HG03280 (cell line): Measurements from ENCODE around the gene IFT52.

Experiments used
- ATAC-seq: cut with Tn5 transposase; IDR thresholded peaks from one replicate; pipeline ENCODE4 v1.9.1; 2021; ENCODE audit warnings: mild to moderate bottlenecking, moderate library complexity; ENCODE audit not compliant: unreplicated experiment

IFT52 gene, protein sequence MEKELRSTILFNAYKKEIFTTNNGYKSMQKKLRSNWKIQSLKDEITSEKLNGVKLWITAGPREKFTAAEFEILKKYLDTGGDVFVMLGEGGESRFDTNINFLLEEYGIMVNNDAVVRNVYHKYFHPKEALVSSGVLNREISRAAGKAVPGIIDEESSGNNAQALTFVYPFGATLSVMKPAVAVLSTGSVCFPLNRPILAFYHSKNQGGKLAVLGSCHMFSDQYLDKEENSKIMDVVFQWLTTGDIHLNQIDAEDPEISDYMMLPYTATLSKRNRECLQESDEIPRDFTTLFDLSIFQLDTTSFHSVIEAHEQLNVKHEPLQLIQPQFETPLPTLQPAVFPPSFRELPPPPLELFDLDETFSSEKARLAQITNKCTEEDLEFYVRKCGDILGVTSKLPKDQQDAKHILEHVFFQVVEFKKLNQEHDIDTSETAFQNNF

DNA sequence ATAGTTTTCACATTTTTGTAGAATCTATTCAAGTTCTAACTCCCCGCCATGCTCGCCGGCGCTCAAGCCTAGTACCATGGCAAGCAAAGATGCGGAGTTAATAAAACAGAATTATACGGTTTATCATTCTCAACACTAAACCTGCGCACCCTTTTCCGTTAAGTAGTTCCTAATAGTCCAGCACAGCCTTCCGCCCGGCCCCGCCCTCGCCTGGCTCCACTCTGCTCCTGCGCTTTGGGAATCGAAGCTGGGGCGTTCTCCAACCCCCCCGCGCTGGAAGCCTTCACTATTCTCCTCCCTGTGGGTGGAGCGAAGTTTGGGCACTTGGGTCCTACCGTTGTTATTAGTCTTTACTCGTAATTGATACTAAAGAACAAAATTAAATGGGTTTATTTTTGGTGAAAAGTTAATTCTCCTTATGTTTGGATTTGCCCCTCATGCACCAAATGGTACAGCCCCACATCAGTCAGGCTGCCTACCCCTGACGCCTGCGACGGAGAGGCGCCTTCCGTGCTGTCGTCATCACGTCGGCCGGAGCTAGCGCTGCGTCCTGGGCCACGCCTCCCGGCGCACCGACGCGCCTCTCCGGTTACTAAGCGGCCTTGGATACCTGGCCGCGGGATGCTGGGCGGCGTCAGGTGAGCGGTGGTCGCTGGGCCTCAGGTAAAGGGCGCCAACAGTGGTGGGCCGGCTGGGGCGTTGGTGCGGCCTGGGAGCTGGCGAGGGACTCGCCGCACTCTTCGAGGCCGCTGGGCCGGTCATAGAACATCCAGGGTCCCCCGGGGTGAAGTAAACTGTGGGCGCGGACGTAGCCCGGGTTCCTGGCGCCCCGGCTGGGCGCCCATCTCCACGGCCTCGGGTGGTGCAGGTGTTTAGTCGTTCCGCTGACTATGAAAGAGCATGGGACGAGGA, at the start of gene IFT52:
Gene IFT52, plus strand, starts transcription at position 546 of the 912 bp plus-strand sequence. CDS start 3,762 bp downstream, outside the sequence.
- ATAC-seq: peak; percentile 98

DNA sequence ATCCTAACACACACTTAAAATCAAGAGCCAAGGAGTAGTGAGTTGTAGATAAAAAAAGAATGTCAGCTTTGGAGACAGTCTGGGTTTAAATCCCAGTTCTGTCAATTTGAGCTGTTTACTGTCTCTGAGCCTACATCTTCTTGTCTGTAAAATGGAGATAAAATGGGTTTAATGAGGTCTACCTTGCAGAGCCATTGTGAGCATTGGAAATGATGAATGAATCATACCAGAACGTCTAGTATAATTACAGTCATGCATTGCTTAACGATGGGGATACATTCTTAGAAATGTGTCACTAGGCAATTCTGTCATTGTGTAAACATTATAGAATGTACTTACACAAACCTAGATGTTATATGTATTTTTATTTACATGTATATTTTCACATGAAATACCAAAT, 49.5 kb upstream of the IFT52 start:
- no peak for ATAC-seq

DNA sequence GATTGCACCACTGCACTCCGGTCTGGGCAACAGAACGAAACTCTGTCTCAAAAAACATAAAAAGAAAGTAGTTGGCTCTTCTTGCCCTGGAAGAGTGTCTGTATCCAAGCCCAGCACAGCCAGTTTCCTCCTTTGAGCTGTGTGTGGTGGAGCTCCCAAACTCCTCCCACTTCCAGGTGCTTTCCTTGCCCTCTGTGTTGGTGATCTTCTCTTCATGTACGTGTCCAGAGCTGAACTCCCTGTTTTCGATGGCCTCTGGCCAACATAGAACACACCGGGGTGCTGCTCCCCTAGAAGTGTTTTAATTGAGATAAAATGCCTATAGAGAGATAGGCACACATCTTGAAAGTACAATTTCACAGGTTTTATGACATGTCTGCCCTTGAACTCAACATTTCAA, 48.6 kb upstream of the IFT52 start:
- ATAC-seq: no peak

DNA sequence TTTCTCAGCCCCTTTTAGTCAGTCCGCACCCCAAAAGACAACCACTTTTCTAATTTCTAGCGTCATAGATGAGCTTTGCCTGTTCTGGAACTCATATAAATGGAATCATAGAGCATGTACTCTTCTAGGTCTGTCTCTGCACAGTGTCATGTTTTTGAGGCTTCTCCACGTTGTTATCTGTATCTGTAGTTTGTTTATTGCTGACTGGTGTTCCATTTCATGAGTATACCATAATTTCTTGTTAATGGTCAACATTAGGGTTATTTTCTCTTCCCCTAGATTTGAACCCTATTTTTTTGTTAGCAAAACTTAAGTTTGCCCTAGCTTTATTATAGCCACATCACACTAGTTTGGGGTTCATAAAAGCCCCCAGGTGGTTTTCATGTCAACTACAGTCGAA, 48.1 kb upstream of the IFT52 start:
- ATAC-seq: no peak

DNA sequence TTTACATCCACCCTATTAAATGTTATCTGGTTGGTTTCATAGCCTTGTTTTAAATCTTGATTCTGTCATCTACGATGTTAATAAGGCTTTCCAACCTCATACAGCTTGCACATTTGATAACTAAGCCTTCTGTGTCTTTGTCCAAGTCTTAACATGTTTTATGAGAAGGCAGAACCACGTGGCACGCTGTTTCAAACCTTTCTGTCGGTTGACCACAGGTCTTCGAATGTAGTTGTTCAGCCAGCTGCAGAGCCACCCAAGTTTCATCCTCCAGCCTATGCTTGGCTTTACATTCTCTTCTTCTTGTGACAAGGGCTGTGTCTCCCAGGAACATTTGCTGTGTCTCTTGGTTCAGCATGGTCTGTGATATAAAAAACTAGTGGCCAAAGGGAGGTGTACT, 47.6 kb upstream of the IFT52 start:
- ATAC-seq: no peak

DNA sequence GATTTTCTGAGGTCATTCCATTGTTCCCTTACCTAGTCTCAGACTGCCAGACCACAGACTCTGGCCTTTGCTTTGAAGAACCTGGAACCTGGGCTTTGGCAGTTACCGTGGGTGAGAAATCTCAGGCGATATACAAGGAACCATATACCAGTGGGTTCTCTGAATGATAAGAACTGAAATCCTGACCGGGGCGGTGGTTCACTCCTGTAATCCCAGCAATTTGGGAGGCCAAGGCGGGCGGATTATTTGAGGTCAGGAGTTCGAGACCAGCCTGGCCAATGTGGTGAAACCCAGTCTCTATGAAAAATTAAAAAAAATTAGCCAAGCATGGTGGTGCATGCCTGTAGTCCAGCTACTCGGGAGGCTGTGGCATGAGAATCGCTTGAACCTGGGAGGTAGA, 46.2 kb upstream of the IFT52 start:
- no peak for ATAC-seq

DNA sequence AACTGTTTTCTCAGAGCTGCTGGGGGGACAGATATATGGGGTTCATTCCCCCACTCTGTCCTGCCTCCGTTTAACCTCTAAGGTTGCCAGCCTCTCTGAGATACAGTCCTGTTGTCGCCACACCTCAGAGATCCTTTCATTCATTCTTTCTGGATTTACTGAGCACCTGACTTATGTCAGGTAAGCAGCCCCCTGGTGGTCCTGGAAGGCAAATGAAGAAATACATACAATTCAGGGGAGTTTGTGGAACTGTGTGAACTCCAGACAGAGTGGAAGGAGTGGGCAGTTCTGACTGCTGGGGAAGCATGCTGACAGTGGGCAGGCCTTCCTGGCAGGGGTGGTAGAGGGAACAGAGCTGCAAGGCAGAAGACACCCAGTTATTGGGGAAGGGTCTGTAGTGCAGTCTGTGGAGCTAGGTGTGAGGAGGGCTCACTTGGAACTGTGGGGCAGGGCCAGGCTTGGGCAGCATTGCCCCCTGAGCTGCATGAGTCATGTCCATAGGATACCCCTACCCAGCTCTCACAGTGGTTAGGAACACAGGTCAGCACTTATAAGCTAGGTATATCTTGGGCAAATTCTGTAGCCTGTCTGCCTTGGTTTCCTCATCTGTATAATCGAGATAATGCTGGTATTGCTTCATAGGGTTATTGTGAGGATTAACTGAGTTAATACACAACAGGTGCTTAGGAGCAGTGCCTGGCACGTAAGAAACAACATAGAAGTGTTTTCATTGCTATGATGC, 44.7 kb upstream of the IFT52 start:
- ATAC-seq: no peak

DNA sequence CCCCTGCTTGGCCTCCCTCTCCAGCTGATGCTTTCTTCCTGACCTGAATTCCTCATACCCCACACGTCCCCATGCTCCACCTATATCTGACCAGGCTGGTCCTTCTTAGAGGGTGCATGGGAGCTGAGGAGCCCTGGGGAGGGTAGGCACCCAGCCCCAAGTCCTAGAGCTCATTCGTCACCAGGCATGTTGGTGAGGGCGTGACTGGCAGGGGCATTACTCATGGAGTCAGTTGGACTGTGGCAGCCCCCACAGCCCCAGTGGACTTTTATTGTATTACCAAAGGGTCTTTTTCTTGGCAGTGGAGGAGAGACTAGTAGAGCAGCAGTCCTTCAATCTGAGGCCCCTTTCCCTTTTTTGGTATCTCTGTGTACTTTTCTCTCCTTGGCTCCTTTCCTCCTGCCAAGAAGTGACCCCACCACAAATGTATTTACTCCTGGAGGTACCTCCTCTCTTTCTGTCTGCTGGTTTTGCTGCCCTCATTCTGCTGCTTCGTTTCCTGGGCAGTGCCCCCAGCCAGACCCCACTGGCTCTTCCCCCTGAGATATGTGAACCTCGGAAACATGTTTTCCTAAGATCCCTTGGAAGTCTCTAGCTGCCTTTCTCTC, 42.4 kb upstream of the IFT52 start:
- ATAC-seq: no peak

DNA sequence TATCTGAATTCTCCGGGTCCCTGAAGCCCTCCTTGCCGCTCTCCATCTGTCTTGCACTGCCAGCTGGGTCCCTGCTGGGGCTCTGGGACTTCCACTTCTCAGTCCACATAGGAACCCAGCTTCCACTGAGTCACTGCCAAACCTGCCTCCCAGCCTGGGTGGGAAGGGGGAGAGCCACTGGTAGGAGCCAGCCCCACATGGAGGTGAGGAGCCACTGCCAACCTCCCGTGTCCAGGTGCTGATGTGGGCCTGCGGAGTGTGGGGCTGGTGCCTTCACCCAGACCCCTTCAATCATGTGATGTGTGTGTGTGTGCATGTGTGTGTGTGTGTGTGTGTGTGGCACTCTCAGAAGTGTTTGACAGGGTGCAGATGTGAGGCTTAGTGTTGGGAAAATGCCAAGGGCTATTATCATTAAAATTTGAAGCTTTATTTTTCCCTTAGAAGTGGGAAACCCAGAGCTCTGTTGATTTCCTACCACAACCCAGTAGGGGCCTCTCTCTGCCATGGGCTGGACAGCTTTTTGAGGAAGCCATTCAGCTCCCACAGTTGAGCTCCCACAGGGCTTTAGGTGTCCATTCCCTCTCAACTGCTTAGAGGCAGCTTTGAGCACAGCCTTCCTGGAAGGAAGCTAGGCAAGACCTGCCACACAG, 41.2 kb upstream of the IFT52 start:
- ATAC-seq: no peak

DNA sequence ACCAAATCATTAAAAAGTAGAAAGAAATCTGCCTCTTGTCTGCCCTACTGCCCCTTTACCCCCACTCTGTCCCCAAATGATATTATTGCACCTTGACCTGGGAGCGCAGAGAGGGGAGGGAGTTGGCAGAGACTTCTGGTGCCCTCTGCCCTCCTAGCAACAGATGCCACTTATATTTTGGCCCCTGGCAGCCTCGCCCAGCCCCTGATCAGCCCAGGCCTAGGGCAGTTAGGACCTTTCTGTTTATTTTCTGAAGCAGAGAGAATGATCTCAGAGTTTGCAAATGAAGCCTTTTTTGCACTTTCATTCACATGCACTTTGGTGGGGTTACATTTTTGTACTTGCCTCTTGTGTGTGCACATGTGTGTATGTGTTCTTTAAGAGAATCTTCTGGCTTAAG, 40.3 kb upstream of the IFT52 start:
- no peak for ATAC-seq

DNA sequence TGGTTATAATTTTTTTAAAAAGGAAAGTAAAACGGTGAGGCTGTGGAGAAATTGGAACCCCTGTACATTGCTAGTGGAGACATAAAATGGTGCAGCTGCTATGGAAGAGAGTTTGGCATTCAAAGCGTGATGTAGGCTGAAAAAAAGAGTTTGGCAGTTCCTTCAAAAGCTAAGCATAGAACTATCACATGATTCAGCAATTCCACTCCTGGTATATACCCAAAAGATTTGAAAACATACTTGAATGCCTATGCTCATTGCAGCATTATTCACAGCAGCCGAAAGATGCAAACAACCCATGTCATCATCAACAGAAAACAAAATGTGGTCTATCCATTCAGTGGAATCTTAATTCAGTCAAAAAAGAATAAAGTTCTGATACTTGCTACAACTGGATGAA, 36.4 kb upstream of the IFT52 start:
- no peak for ATAC-seq

DNA sequence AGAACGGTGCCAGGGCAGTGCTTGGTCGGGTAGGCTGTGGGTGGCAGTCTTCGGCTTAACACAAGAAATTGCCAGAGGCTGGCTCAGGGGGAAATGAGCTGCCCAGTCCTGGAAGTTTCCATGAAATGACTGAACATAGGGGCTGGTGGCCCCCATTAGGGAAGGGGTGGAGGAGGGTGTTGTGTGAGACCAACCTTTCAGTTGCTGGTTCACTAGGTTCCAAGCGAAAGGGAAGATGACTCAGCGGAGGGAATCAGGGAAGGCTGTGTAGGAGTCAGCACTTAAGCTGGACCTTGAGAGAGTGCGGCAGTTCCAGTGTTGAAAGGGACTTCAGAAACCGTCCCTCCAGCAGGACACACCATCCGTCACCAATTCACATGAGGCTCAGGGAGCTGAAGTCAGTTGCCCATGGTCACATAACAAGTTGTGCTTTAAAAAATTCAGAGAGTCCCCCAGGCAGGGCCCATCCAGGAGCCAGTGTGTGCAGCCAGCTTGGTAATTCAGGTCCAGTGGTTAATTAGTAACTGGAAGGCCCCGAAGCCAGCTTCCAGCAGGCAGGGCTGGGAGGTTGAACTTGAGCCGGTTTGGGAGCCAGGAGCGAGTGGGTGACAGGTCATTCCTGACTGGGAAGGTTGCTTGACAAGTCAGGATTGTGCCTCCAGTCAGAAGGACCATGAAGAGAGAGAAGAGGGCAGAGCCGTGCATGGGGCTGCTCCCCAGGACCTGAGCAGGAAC, 32.2 kb upstream of the IFT52 start, which contains the start of gene SGK2:
Gene SGK2, plus strand, starts transcription at position 616 of the 735 bp plus-strand sequence. CDS start 7,469 bp downstream, outside the sequence.
- no peak for ATAC-seq

DNA sequence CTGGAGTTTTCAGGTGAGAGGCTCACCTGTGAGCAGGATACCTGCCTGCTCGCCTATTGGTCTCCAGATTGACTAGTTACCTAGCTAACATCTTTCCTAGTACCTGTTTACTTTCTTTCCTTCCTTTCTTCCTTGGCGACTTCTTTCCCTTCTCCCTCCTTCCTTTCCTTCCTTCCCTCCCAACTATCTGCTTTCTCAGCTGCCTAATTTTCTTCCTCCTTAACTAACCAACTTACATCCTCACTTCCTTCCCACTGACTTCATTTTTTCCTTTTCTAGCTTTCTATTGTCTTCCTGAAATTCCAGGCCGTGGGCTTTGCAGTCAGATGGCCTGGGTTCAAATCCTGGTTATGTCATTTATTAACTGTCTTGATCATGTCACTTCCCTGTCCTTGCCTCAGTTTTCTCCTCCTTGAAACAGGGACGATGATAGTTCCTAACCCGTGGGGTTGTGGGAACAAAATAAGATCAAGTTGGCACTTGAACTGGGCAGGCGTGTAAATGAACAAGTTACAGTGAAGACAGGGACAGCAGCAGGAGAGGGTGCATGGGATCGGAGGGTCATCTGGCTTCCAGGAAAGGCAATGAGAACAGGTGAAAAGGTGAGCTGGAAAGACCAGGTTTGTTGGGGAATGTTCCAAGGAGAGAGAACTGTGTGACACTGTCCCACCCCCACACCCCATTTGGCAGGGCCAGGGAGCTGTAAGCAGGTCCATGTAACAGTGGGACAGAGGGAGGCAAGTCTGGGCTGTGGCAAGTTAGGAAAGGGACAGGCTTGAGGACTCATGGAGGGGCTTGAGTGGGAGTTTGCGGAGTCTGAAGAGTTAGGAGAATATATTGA, 31.4 kb upstream of the IFT52 start:
- no peak for ATAC-seq

DNA sequence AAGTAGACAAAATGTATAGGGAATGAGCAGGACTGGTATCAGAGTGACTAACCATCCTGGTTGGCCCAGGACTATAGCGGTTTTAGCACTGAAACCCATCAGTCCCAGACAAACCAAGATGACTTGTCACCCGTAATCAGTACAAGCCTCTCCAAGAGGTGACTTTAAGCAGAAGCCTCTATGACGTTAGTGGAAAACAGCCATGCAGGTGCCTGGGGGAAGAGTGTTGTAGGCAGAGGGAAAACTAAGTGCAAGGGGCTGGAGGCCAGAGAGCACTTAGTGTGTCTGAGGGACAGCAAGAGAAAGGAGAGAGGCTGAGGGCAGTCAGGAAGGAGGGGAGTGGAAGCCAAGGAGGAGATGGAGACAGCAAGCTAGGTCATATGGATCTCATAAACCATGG, 29.8 kb upstream of the IFT52 start:
- no peak for ATAC-seq

DNA sequence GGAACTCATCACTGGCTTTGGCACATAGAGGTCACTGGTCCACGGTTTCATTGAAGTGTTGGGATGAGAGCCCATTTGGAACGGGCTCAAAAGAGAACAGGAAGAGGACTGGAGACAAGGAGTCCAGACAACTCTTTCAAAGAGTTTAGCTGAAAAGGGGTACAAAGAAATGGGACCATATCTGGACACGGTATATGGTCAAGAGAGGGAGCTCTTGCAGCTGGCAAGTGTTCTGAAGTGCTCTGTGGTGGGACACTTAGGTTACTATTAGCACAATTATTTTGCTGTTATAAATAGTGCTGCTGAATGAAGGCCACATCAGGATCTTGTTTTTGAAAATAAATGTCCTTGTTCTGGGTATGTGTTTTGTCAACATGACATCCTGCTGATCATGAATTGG, 27.3 kb upstream of the IFT52 start:
- no peak for ATAC-seq

DNA sequence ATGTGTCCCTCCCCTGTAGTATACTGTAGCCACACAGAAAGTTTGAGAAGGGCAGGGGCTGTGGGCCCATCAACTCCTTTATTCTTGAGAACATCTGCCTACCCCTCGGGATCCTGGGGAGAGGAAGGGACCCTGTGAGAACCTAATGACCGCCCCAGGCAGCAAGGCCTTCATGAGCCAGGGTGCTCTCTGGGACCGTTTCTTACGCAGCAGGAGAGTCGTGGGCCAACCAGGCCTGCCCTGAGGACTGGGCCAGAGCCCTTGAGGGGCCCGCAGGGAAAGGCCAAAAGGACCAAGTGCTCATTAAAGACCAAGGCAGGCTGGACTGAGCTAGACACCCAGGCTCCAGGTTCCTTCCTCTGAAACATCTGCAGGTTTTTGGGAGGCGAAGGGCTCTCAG, 26.7 kb upstream of the IFT52 start:
- ATAC-seq: no peak

DNA sequence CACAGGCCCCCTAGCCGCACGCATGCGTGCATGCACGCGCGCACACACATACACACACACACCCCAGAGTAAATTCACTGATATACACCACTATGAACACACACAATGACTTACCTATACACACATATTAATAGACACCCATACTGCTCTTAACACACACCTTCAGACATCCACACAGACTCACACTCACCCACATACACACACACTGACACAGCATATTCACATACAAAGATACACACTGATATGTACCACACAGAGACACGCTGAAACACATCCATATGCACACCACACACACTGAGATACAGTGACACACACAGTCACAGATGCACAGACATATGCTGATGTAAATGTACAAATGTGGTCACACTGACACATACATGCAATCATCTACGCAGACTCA, 26.3 kb upstream of the IFT52 start:
- ATAC-seq: no peak

DNA sequence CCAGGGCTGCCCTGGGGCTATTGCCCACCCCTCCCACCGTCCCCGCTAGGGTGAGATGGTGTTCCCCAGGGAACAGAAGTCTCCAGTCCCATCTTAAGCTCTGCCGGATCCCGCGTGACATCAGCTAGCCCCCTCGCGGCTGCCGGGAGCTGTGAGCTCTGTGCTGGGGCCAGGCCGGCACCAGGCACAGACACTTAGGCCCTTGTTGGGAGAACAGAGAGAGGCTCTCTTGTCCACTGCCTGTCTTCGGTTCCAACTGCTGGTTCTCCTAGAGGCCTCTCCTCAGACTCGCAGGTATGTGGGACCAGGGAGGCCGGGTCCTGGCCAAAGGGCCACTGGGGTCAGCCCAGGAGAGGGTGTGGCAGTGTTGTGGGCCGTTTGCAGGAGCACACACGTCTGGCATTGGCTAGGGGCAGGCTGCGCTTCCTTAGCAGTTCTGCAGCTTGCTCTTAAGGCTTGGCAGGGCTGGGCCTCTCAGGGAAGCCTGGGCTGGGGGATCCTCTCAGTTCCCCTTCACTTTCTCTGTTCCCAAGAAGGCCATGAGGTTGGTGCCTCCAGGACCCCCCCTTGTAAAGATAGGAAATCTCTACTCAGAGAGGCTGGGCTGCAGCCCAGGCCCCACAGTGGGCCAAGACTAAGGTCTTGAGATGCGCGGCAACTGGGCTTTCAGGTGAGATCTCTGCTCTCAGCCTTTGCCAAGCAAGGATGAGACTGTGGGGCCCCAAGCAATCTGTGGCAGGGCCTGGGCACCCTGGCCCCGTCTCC, 25.6 kb upstream of the IFT52 start:
- no peak for ATAC-seq
